GM18526 (cell line): ENCODE measurements around the gene CFAP97D1.

ENCODE experiments used
- POLR2A ChIP-seq: IDR thresholded peaks from 3 replicates; pipeline ENCODE4 v1.6.1; 2011; ENCODE audit not compliant: insufficient read length; ENCODE audit errors: extremely low read depth

CFAP97D1 gene

GRCh38 chr17:43780135-43780534 lies at the start of gene CFAP97D1:
Gene CFAP97D1, plus strand, starts transcription at chr17:43780435. Its CDS starts 28 bp downstream, at chr17:43780463.
- TF ChIP-seq POLR2A, result no peak

DNA sequence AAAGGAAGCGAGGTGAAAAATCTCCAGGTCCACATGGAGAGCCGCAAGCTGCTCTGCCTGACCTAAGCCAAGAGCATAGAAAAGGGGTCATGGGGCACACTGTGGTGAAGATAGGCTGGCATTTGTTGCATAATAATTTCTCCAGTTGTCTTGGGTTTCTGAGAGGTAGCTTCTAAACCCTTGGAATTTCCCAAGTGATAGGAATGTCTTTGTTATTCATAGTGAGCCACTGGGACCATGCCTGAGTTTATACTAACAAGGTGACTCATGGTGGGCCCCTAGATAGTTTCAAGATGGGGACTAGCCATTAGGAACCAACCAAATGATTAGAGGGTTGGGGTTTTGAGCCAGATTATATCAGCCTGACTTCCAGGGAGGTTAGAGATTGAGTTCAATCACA lies 47.3 kb upstream of the CFAP97D1 start:
- TF ChIP-seq POLR2A, result no peak

- TF ChIP-seq POLR2A, result no peak
Observed at GRCh38 chr17:43733956-43734355, 46.3 kb upstream of the CFAP97D1 start.

GRCh38 chr17:43734376-43734775 lies 45.9 kb upstream of the CFAP97D1 start:
- TF ChIP-seq POLR2A, result no peak

GRCh38 chr17:43736389-43736788 lies 43.8 kb upstream of the CFAP97D1 start:
- no peak for TF ChIP-seq POLR2A

- TF ChIP-seq POLR2A, result no peak
Observed at GRCh38 chr17:43737722-43738121, 42.5 kb upstream of the CFAP97D1 start.

DNA sequence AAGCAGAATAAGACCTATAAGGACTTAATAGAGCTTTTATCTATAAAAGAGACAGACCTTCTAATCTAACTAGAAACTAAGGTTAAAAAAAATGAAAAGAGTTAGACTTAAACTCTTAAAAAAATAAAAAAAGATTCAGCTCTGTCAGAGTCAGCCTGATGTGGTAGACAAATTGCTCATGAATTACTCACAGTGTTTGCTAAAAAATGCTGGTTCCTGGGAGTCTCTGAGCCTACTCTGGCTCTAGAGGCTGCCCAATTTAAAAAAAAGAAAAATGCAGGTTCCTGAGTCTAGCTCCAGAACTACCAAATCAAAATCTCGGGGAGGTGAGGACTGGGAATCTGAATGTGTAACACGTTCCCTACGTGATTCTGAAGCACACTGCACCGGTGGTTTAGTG lies 39.7 kb upstream of the CFAP97D1 start:
- no peak for TF ChIP-seq POLR2A

- no peak for TF ChIP-seq POLR2A
Observed at GRCh38 chr17:43741636-43742035, 38.6 kb upstream of the CFAP97D1 start.

GRCh38 chr17:43745541-43745940 lies 34.7 kb upstream of the CFAP97D1 start:
- TF ChIP-seq POLR2A, result no peak

GRCh38 chr17:43750153-43750552 lies 30.1 kb upstream of the CFAP97D1 start:
- TF ChIP-seq POLR2A, result no peak

GRCh38 chr17:43753493-43754129 lies 26.6 kb upstream of the CFAP97D1 start:
- TF ChIP-seq POLR2A, result no peak

- no peak for TF ChIP-seq POLR2A
Observed at GRCh38 chr17:43754947-43755346, 25.3 kb upstream of the CFAP97D1 start.

DNA sequence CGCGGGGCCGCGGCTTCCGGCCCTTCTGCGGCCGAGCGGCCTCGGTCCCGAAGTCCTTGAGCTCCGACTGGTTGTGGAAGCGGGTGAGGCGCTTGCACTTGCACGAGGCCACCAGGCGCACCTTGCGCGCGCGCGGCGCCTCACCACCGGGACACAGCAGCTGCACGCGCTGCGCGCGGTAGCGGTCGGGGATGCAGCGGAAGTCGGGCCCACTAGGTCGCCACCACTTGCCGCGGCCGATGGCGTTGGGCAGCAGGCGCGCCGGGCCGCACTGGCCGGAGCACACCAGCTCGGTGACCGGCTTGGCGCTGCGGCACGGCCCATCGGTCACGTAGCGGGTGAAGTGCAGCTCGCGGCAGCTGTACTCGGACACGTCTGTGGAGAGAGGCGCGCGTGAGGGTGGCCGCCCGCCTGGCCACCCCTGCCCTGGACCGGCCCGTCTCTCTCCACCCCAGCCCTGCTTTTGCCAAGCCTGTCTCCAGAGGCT lies 24.8 kb upstream of the CFAP97D1 start:
- TF ChIP-seq POLR2A, result no peak

GRCh38 chr17:43756201-43756600 lies 24.0 kb upstream of the CFAP97D1 start:
- TF ChIP-seq POLR2A, result no peak

DNA sequence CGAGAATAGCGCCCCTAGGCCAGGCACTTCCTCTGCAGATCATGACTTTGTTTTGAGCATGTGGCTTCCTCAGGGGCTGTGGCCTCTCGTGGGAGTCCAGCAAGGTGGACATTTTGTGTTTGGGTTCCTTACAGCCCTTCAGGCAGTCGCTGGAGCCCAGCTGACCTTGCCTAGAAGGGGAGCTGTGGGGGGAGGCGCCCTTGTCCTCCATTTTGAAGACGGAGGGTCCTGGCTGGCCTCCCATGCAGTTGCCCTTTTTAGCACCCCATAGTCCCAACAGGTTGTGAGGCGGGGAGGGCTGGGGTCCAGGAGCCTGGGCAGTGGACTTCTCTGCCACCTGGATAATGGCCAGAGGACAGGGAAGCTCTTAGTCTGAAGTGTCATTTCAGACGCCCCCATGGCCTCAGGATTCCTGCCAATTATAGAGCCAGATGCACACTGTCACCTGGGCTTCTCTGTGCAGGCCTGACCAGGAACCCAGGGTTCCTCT lies 23.0 kb upstream of the CFAP97D1 start:
- TF ChIP-seq POLR2A, result no peak

DNA sequence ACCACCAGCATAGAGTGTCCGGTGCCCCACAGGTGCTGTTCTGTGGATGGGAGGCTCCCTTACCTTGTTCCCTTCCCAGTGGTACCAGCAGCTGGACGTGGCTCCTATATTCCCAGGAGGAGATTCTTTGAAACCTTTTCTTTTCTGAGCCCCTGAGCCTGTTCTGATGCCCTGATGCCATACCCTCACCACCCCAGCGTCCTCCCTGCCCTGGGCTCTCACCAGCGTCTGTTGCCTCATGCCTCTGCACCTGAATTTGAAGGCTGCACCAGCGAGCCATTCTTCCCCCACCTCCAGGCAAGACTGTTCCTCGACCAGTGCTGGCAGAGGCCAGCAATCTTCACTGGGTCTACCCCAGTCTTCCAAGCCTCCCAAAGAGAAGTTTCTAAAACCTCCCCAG lies 22.1 kb upstream of the CFAP97D1 start:
- TF ChIP-seq POLR2A, result no peak
